BJ (cell line): ENCODE measurements around the gene GDPD4. TPM values are rescaled to one million over a fixed set of nuclear protein-coding genes. Genes with fewer than 3 reads are reported as not detected.

Source experiments
- CTCF ChIA-PET: fragments of 350-600 bp; formaldehyde crosslinking; extraction: SDS; loops from one replicate; lab custom pipeline; 2021; ENCODE audit warnings: antibody characterized with exemption, inconsistent platforms; lab: Yijun Ruan, JAX
- POLR2A ChIA-PET: fragments of 300-600 bp; sonication (Branson Sonifier 250); formaldehyde crosslinking; extraction: SDS; loops from one replicate; lab custom pipeline; 2021; ENCODE audit warnings: antibody characterized with exemption; lab: Charles Lee
- DNase-seq: peaks from one replicate; pipeline ENCODE4 v3.0.0-alpha.2; 2011; ENCODE audit warnings: low read depth
- H3K27me3 ChIP-seq: 2 replicates; pipeline ENCODE4 v1.6.0; 2011; ENCODE audit warnings: low read length; ENCODE audit not compliant: control insufficient read depth, insufficient read depth
- H3K36me3 ChIP-seq: 2 replicates; pipeline ENCODE4 v1.5.1; 2011; ENCODE audit warnings: low read length; ENCODE audit not compliant: control insufficient read depth, insufficient read depth
- H3K4me3 ChIP-seq: 2 replicates; pipeline ENCODE4 v1.5.1; 2011; ENCODE audit warnings: low read depth, mild to moderate bottlenecking, control low read depth, low read length
- polyA plus RNA-seq: library from polyadenylated mRNA; depleted of rRNA; stranded (reverse); fragments of >200 nt; gene quantifications from 2 replicates; pipeline ENCODE4 v1.2.3, GENCODE V29; 2011
- TF ChIP-seq, protein P1 (sequence below): IDR thresholded peaks from 2 replicates; pipeline ENCODE4 v1.5.1; 2011; ENCODE audit warnings: low read depth, mild to moderate bottlenecking, control low read depth, inconsistent platforms, low read length, moderate library complexity; ENCODE audit not compliant: insufficient read depth

The GDPD4 gene
- polyA plus RNA-seq, 1 experiment = not detected

DNA sequence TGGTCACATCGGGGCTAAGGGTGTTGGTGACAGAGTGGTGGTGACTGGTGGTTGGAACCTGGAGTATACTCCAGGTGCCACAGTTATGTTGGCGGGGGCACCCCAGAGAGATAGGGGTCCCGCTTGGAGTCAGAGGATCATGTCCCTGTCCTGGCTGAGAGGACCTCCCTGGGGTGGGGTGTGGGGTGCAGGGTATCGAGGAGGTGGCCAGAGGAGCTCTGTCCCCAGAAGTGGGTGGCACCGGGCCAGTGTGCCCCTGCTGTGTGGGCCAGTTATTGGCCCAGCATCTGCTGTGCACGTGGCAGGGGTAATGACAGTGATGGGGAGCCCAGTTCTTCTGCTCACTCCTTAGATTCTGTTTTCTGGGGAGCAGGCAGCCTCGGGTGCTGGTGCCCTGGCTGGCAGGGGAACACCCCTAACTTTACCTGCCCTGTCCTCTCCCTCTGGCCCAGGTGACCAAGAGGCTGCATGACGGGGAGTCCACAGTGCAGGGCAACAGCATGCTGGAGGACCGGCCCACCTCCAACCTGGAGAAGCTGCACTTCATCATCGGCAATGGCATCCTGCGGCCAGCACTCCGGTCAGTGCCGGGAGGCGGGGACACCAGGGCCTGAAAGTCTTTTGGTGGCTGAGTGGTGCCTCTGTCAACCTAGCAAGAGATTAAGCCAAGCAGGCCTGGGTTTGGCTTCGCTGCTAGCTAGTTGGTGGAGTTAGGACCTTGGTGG lies 117.2 kb downstream of the GDPD4 start:
- DNase-seq = no peak
- ChIA-PET POLR2A (no interaction called here), CTCF (interaction anchor here (1.7 to 10.7 kb wide), 2 partner anchors 54 to 364 kb away, joined by 3 to 167 read pairs; partner anchors contain the start of gene MYO7A)
- peaks cover 6% of the 10 kb centered on the region for H3K27me3 ChIP-seq
- H3K36me3 ChIP-seq = no peaks in the 10 kb centered on the region
- TF ChIP-seq, protein P1, sequence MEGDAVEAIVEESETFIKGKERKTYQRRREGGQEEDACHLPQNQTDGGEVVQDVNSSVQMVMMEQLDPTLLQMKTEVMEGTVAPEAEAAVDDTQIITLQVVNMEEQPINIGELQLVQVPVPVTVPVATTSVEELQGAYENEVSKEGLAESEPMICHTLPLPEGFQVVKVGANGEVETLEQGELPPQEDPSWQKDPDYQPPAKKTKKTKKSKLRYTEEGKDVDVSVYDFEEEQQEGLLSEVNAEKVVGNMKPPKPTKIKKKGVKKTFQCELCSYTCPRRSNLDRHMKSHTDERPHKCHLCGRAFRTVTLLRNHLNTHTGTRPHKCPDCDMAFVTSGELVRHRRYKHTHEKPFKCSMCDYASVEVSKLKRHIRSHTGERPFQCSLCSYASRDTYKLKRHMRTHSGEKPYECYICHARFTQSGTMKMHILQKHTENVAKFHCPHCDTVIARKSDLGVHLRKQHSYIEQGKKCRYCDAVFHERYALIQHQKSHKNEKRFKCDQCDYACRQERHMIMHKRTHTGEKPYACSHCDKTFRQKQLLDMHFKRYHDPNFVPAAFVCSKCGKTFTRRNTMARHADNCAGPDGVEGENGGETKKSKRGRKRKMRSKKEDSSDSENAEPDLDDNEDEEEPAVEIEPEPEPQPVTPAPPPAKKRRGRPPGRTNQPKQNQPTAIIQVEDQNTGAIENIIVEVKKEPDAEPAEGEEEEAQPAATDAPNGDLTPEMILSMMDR = no peak
- H3K4me3 ChIP-seq = no peak overlapping the region

DNA sequence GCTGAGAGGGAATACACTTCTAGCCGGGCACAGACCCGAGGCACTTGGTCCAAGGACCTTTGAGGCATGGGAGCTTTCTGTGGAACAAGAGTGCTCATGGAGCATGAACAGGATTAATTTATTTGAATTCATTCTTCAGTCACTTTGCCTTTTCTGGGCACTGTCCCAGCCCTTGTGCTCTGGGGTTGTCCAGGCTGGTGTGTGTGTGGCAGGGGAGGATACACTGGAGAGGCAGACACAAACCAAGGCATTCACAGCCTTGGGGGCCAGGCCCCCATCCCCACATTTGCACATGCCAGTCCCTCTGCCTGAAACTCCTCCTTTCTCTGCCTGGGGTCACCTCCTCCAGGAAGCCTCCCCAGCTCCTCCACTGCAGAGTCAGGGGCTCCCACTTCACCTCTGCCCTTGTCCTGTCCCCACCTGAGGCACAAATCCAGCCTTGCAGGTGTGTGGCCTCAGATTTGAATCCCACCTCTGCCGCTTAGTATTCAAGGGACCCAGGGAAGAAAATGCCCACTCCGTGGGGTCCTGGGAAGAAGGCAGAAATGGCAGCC lies 118.0 kb downstream of the GDPD4 start:
- Histone ChIP-seq H3K4me3 (no peak overlapping the region), H3K36me3 (no peaks in the 10 kb centered on the region), H3K27me3 (peaks cover 6% of the 10 kb centered on the region)
- TF ChIP-seq, protein P1 = no peak
- POLR2A ChIA-PET = no interaction called here
- DNase-seq = no peak
- CTCF ChIA-PET = interaction anchor here (1.2 to 10.7 kb wide), 2 partner anchors 53 to 136 kb away, joined by 5 to 167 read pairs; partner anchors contain the start of gene MYO7A

DNA sequence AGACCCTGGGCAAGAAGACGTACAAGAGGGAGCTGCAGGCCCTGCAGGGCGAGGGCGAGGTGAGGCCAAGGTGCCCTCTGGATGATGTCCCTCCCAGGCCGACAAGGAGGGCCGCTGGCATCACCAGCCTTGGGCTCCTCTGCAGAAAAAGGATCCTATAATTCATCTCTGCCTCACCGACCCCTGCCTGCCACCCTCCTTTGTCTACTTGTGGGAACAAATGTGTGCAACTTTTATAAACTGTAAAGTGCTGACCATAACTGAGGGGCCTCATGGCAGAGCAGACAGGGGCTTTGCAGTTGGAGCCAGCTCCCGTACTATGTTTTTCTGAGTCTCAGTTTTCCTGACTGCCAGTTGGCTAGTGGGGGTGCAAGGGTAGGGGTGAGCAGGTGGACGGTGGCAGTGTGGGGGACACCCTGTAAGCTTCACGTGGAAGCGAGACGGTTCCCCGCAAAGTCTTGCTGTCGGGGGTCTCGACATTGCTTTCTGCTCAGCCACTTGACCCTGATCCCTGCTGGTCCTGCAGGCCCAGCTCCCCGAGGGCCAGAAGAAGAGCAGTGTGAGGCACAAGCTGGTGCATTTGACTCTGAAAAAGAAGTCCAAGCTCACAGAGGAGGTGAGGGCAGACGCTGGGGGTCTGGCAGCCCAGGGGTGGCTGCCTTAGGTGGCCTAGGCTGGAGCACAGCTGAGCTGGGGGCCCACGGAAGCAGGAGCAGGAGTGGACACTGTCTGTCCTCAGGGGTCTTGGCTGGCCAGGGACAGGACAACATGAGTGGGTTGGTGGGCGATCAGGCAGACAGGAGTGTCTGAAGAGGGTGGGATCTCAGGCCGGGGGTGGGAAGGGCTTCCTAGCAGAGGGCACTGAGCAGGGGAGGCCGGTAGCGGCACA lies 118.7 kb downstream of the GDPD4 start:
- H3K36me3 ChIP-seq = no peaks in the 10 kb centered on the region
- no peak overlapping the region for H3K4me3 ChIP-seq
- TF ChIP-seq, protein P1 = no peak
- CTCF ChIA-PET = interaction anchor here (1.2 to 10.7 kb wide), 2 partner anchors 52 to 135 kb away, joined by 5 to 167 read pairs; partner anchors contain the start of gene MYO7A
- POLR2A ChIA-PET = no interaction called here
- DNase-seq = no peak
- H3K27me3 ChIP-seq = peaks cover 6% of the 10 kb centered on the region

DNA sequence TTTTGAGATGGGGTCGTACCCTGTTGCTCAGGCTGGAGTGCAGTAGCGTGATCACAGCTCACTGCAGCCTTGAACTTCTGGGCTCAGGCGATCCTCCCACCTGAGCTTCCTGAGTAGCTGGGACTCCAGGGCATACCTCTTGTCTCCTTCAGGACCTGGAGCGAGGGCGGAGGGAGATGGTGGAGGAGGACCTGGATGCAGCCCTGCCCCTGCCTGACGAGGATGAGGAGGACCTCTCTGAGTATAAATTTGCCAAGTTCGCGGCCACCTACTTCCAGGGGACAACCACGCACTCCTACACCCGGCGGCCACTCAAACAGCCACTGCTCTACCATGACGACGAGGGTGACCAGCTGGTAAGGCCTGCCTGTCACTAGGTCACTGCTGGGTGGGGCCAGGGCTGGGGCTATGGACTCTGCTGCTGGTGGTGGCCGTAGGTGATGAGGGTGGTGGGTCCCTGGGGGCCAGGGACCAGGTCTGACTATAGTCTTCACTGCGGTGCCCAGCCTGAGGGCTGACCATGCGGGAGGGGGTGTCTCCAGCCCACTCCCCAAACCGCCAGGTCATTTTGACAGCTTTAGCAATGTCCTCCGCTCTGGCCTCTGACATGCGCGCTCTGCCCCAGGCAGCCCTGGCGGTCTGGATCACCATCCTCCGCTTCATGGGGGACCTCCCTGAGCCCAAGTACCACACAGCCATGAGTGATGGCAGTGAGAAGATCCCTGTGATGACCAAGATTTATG lies 119.5 kb downstream of the GDPD4 start:
- TF ChIP-seq, protein P1 = no peak
- POLR2A ChIA-PET = no interaction called here
- no peak for DNase-seq
- CTCF ChIA-PET = interaction anchor here (1.2 to 10.7 kb wide), 2 partner anchors 51 to 134 kb away, joined by 5 to 167 read pairs; partner anchors contain the start of gene MYO7A
- H3K27me3 ChIP-seq = peaks cover 6% of the 10 kb centered on the region
- H3K36me3 ChIP-seq = no peaks in the 10 kb centered on the region
- H3K4me3 ChIP-seq = no peak overlapping the region
